ENCODE measurements around the gene TDP1. TPM values are rescaled to one million over a fixed set of nuclear protein-coding genes. Genes with fewer than 3 reads are reported as not detected.

TDP1 gene
- total and polyA plus RNA-seq, 2 experiments from 2014 or later, result 23.0 to 63.6 TPM

GRCh38 chr14:90091393-90091792 is 135.7 kb downstream of the TDP1 start:
- no peaks in the 10 kb centered on the region for H4K20me1 ChIP-seq (replicated peaks; ENCODE audit: insufficient read depth)
- Mint-ChIP-seq H3K4me1 (peaks cover 9% of the 10 kb centered on the region; the same call in 2 of the 3 replicates), H3K36me3 (ENCODE audit: low read depth) (0 out of 3 replicates have a peak, but pooled peaks cover 3% of the 10 kb centered on the region), H3K9me3 (peaks cover 10% of the 10 kb centered on the region; the same call in 2 of the 3 replicates), H3K4me3 (no peak overlapping the region), H3K27me3 (ENCODE audit: insufficient read depth, low read depth, poor library complexity) (peaks cover 1% of the 10 kb centered on the region), H3K27ac (no peak overlapping the region)
- no peaks in the 10 kb centered on the region for H3K79me2 ChIP-seq (replicated peaks; ENCODE audit: insufficient read depth)
- no peak for ATAC-seq
- TF ChIP-seq CREB1 (CRISPR knock-in tag; IDR thresholded peaks at IDR 0.05; ENCODE audit: low read depth) (no peak), EZH2 (IDR thresholded peaks at IDR 0.05; ENCODE audit: low read depth, unreplicated experiment) (no peak), POLR2AphosphoS5 (IDR thresholded peaks at IDR 0.05; ENCODE audit: low read depth) (no peak), CTCF (conservative IDR thresholded peaks at IDR 0.05; ENCODE audit: low read depth in 2 of 2) (no peak), ZNF114 (CRISPR knock-in tag; IDR thresholded peaks at IDR 0.05) (no peak), JUNB (IDR thresholded peaks at IDR 0.05; ENCODE audit: unreplicated experiment) (no peak), ZNF331 (CRISPR knock-in tag; IDR thresholded peaks at IDR 0.05; ENCODE audit: low read depth) (no peak), REST (IDR thresholded peaks at IDR 0.05; ENCODE audit: unreplicated experiment) (no peak), ETS1 (IDR thresholded peaks at IDR 0.05) (no peak), STAT1 (IDR thresholded peaks at IDR 0.05; ENCODE audit: unreplicated experiment) (no peak), EZH2phosphoT487 (IDR thresholded peaks at IDR 0.05; ENCODE audit: unreplicated experiment) (no peak)
- H3K36me3 ChIP-seq (ENCODE audit: insufficient read depth), result no peaks in the 10 kb centered on the region
- no peak overlapping the region for H2AFZ ChIP-seq
- no peaks in the 10 kb centered on the region for H3K4me1 ChIP-seq (ENCODE audit: insufficient read depth)
- no peaks in the 10 kb centered on the region for H3K27me3 ChIP-seq (ENCODE audit: insufficient read depth)
- H3F3A ChIP-seq (replicated peaks; ENCODE audit: low read depth), result no peaks in the 10 kb centered on the region
- 0 out of 2 replicates have a peak, but pooled peaks cover 5% of the 10 kb centered on the region for H3K9me2 ChIP-seq (ENCODE audit: insufficient read depth)
- H3K27ac ChIP-seq (ENCODE audit: low read depth), result no peak overlapping the region
- H3K4me3 ChIP-seq, result no peak overlapping the region
- H3K4me2 ChIP-seq, result no peak overlapping the region
- no peak for DNase-seq (ENCODE audit: low spot score)
